ENCODE data around the gene ABR. TPM values are rescaled to one million over a fixed set of nuclear protein-coding genes. Genes with fewer than 3 reads are reported as not detected.

Gene ABR
- total RNA-seq, 1 experiment from 2014 or later: 172 TPM

GRCh38 chr17:1160591-1161390 lies 19.0 kb downstream of the ABR start:
- POLR2A ChIA-PET: no interaction called here
- CTCF ChIA-PET: interaction anchor here (0.7 kb wide), 1 partner anchor 426 kb away, joined by 5 read pairs; no protein-coding TSS in a partner anchor

GRCh38 chr17:1159431-1160180 lies 20.2 kb downstream of the ABR start:
- intact Hi-C loops (cut with micrococcal nuclease; ENCODE audit: unreplicated experiment) (no loop called here), in situ Hi-C loops (cut with HindIII; ENCODE audit: low pct_unique_long_range_greater_than_20kb, low sequenced_read_pairs) (no loop called here)
- POLR2A ChIA-PET: no interaction called here
- Histone ChIP-seq H3K27me3 (ENCODE audit: control insufficient read depth, insufficient read depth, low read length) (no peaks in the 10 kb centered on the region), H3K36me3 (ENCODE audit: control insufficient read depth, insufficient read depth, low read length) (no peaks in the 10 kb centered on the region), H3K4me1 (ENCODE audit: control insufficient read depth, insufficient read depth, low read length) (no peaks in the 10 kb centered on the region), H3K4me3 (ENCODE audit: low read depth in 2 of 2, low read length in 2 of 2) (no peak overlapping the region), H3K27ac (ENCODE audit: low read length) (no peak overlapping the region), H3K9me3 (ENCODE audit: control insufficient read depth, insufficient read depth, low read depth, low read length) (no peaks in the 10 kb centered on the region)
- TF ChIP-seq REST (IDR thresholded peaks at IDR 0.05; ENCODE audit: insufficient read depth in 1 of 2, low read depth in 2 of 2, low read length in 1 of 2) (no peak), TCF7L2 (IDR thresholded peaks at IDR 0.05; ENCODE audit: low read depth, low read length) (no peak), POLR2AphosphoS5 (IDR thresholded peaks at IDR 0.05; ENCODE audit: low read depth, low read length) (no peak), SIN3A (IDR thresholded peaks at IDR 0.05; ENCODE audit: borderline replicate concordance, insufficient read depth, low read depth, low read length) (no peak)
- TF ChIP-seq, protein P1, sequence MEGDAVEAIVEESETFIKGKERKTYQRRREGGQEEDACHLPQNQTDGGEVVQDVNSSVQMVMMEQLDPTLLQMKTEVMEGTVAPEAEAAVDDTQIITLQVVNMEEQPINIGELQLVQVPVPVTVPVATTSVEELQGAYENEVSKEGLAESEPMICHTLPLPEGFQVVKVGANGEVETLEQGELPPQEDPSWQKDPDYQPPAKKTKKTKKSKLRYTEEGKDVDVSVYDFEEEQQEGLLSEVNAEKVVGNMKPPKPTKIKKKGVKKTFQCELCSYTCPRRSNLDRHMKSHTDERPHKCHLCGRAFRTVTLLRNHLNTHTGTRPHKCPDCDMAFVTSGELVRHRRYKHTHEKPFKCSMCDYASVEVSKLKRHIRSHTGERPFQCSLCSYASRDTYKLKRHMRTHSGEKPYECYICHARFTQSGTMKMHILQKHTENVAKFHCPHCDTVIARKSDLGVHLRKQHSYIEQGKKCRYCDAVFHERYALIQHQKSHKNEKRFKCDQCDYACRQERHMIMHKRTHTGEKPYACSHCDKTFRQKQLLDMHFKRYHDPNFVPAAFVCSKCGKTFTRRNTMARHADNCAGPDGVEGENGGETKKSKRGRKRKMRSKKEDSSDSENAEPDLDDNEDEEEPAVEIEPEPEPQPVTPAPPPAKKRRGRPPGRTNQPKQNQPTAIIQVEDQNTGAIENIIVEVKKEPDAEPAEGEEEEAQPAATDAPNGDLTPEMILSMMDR (IDR thresholded peaks at IDR 0.05): no peak
- CTCF ChIA-PET: no interaction called here
- ATAC-seq (no peak), DNase-seq (ENCODE audit: low read depth, low spot score) (no peak)
- TSS peak; percentile 52 for BruUV-seq (replicated peaks)

More at GRCh38 chr17:1160591-1161390, 19.0 kb downstream of the ABR start:
- intact Hi-C loops (cut with micrococcal nuclease; ENCODE audit: unreplicated experiment): no loop called here
- ATAC-seq: no peak
- H3K4me3 ChIP-seq (ENCODE audit: low read depth in 2 of 2, low read length in 2 of 2): no peak overlapping the region
- no peak for DNase-seq (ENCODE audit: low read depth, low spot score)
- no peak overlapping the region for H3K27ac ChIP-seq (ENCODE audit: low read length)
- H3K9me3 ChIP-seq (ENCODE audit: control insufficient read depth, insufficient read depth, low read depth, low read length): no peaks in the 10 kb centered on the region
- no peaks in the 10 kb centered on the region for H3K36me3 ChIP-seq (ENCODE audit: control insufficient read depth, insufficient read depth, low read length)
- BruUV-seq (replicated peaks): no TSS peak
- no peaks in the 10 kb centered on the region for H3K4me1 ChIP-seq (ENCODE audit: control insufficient read depth, insufficient read depth, low read length)
- TF ChIP-seq SIN3A (IDR thresholded peaks at IDR 0.05; ENCODE audit: borderline replicate concordance, insufficient read depth, low read depth, low read length): no peak
- TF ChIP-seq, protein P1 (IDR thresholded peaks at IDR 0.05): no peak
- TF ChIP-seq REST (IDR thresholded peaks at IDR 0.05; ENCODE audit: insufficient read depth in 1 of 2, low read depth in 2 of 2, low read length in 1 of 2): no peak
- TF ChIP-seq TCF7L2 (IDR thresholded peaks at IDR 0.05; ENCODE audit: low read depth, low read length): no peak
- TF ChIP-seq POLR2AphosphoS5 (IDR thresholded peaks at IDR 0.05; ENCODE audit: low read depth, low read length): no peak
- no peaks in the 10 kb centered on the region for H3K27me3 ChIP-seq (ENCODE audit: control insufficient read depth, insufficient read depth, low read length)
- in situ Hi-C loops (cut with HindIII; ENCODE audit: low pct_unique_long_range_greater_than_20kb, low sequenced_read_pairs): no loop called here
